Esophagus (tissue), 2 donors: ENCODE data around the gene DNAJC13. TPM values are rescaled to one million over a fixed set of nuclear protein-coding genes. Genes with fewer than 3 reads are reported as not detected.

Source experiments
- H3K27ac ChIP-seq, 2 donors: one replicate each; pipeline ENCODE4 v1.5.1; 2013; ENCODE audit warnings: low read depth in 2 of 2, mild to moderate bottlenecking in 2 of 2, inconsistent platforms in 1 of 2, low read length in 1 of 2, moderate library complexity in 1 of 2
- H3K27me3 ChIP-seq, 2 donors: one replicate each; pipeline ENCODE4 v1.6.1; 2013; ENCODE audit warnings: low read length in 2 of 2, control low read depth in 1 of 2, mild to moderate bottlenecking in 1 of 2; ENCODE audit not compliant: insufficient read depth in 2 of 2, control insufficient read depth in 1 of 2
- H3K36me3 ChIP-seq, 2 donors: one replicate each; pipeline ENCODE4 v1.6.1; 2013; ENCODE audit warnings: low read length in 1 of 2; ENCODE audit not compliant: control insufficient read depth in 2 of 2, insufficient read depth in 2 of 2
- H3K4me1 ChIP-seq, 2 donors: one replicate each; pipeline ENCODE4 v1.6.1; 2013; ENCODE audit warnings: low read length in 1 of 2; ENCODE audit not compliant: control insufficient read depth in 2 of 2, insufficient read depth in 2 of 2
- H3K4me3 ChIP-seq, 2 donors: one replicate each; pipeline ENCODE4 v1.5.1; 2013; ENCODE audit warnings: low read length in 2 of 2, mild to moderate bottlenecking in 2 of 2, low read depth in 1 of 2, moderate library complexity in 1 of 2
- H3K9me3 ChIP-seq, 2 donors: one replicate each; pipeline ENCODE4 v1.6.1; 2013; ENCODE audit warnings: mild to moderate bottlenecking in 2 of 2, low read depth in 1 of 2, low read length in 1 of 2, moderate library complexity in 1 of 2; ENCODE audit not compliant: control insufficient read depth in 2 of 2, insufficient read depth in 1 of 2
- WGBS, 2 donors: extraction: QIAGEN DNeasy Blood & Tissue Kit; methylation state at CpG; one replicate each; pipeline ENCODE4 v1.1.7; 2013; 5-methylcytosine and 5-hydroxymethylcytosine counted together
- polyA plus RNA-seq, 2 donors: library from polyadenylated mRNA; stranded (reverse); fragments of 200-250 nt; gene quantifications; one replicate each; pipeline ENCODE4 v1.2.3, GENCODE V29; 2013
- donor health status: healthy with polysubstance abuse.
- donor health status: Bipolar disorder and iron deficiency.

DNAJC13 gene
- polyA plus RNA-seq, 2 donors: 5.9 to 7.4 TPM

DNA sequence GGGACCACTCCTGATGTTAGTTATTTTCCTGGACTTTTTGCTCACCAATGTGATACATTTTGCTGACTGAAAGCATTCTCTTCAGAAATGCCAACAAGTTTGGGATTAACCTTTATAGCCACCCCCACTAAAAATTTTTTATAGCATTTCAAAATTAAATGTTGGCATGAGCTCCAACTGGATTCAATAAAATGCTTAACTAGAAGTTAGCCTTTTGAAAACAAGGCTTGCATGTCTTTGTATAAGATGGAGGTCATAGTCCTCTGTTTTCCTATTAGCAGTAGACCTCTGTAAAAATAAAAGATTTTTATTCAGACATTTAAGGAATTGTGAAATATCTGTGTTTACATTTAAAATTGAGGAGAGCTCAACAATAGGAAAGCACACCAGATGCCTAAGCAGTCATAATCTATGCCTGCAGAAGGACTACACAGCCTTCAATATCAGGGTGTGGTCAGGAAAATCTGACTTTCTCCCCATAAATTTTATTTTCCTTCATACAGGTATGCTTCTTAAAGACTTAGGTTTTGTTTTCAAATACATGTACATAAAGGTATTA, 87.2 kb downstream of the DNAJC13 start:
- no peak overlapping the region for H3K27ac ChIP-seq
- H3K36me3 ChIP-seq: peaks cover 5 to 13% of the 10 kb centered on the region in 2 donors

DNA sequence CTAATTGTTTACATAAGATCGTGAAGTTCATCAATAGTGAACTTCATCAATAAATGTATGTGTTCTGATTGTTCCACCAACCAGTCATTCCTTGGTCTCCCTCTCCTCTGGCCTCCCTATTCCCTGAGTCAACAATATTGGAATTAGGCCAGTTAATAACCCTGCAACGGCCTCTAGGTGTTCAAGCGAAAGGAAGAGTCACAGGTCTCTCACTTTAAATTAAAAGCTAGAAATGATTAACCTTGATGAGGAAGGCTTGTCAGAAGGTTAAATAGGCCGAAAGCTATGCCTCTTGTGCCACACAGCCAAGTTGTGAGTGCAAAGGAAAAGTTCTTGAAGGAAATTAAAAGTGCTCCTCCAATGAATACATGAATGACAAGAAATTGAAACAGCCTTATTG, 90.4 kb downstream of the DNAJC13 start:
- Histone ChIP-seq H3K27ac (no peak overlapping the region), H3K9me3 (no peaks in the 10 kb centered on the region), H3K4me1 (no peaks in the 10 kb centered on the region), H3K36me3 (peaks cover 4 to 5% of the 10 kb centered on the region in 2 donors), H3K27me3 (no peaks in the 10 kb centered on the region), H3K4me3 (no peak overlapping the region)
- 77 to 90% methylated on average over 4 of the region's 4 CpGs for WGBS, 2 donors

More for the DNA sequence above, 87.2 kb downstream of the DNAJC13 start:
- Histone ChIP-seq H3K4me1 (no peaks in the 10 kb centered on the region), H3K4me3 (no peak overlapping the region), H3K9me3 (no peaks in the 10 kb centered on the region), H3K27me3 (no peaks in the 10 kb centered on the region)

DNA sequence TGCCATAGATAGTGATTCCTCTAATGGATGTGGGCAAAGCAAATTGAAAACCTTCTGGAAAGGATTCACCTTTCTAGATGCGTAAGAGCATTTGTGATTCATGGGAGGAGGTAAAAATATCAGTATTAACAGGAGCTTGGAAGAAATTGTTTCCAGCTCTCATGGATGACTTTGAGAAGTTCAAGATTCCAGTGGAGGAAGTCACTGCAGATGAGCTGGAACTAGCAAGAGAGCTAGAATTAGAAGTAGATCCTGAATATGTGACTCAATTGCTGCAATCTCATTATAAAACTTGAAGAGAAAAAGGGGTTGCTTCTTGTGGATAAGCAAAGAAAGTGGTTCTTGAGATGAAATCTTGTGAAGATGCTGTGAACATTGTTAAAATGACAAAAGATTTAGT, 91.8 kb downstream of the DNAJC13 start:
- H3K4me1 ChIP-seq: no peaks in the 10 kb centered on the region
- no peaks in the 10 kb centered on the region for H3K9me3 ChIP-seq
- H3K27ac ChIP-seq: no peak overlapping the region
- no peaks in the 10 kb centered on the region for H3K27me3 ChIP-seq
- 96 to 100% methylated on average over 1 of the region's 1 CpG for WGBS, 2 donors
- H3K4me3 ChIP-seq: no peak overlapping the region
- H3K36me3 ChIP-seq: peaks cover 5 to 8% of the 10 kb centered on the region in 2 donors

DNA sequence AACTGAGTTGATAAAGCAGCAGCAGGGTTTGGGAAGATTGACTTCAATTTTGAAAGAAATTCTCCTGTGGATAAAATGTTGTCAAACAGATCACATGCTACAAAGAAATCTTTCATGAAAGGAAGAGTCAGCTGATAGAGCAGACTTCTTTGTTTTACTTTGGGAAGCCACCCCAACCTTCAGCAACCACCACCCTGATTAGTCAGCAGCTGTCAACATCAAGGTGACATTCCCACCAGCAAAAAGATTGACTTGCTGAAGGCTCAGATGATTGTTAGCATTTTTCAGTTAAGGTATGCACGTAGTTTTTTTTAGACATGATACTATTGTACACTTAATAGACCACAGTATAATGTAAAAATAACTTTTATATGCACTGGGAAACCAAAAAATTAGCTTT, 92.2 kb downstream of the DNAJC13 start:
- Histone ChIP-seq H3K4me1 (no peaks in the 10 kb centered on the region), H3K9me3 (no peaks in the 10 kb centered on the region), H3K27ac (no peak overlapping the region), H3K27me3 (no peaks in the 10 kb centered on the region), H3K36me3 (peaks cover 5 to 8% of the 10 kb centered on the region in 2 donors), H3K4me3 (no peak overlapping the region)
- WGBS, 2 donors: 91 to 93% methylated on average over 1 of the region's 1 CpG

DNA sequence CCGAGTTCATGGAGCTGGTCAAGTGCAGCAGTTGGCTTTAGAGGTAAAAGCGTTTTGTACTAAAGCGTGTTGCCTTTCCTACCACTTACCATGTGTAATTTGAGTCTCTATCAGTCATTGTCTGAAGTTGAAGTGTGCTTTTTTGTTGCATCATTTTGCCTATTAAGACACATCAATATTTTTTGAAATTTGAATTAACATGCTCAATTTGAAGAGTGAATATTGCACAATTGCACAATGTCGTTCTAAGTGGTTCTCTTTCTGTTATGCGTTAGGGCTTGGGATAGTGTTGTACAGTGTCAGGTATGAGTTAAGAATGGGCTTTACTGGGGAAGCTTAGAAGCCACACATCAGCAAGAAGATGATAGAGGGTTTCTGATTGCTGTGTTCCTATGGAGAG, 95.8 kb downstream of the DNAJC13 start:
- Histone ChIP-seq H3K36me3 (peaks cover 8 to 10% of the 10 kb centered on the region in 2 donors), H3K9me3 (no peaks in the 10 kb centered on the region), H3K27ac (no peak overlapping the region), H3K27me3 (no peaks in the 10 kb centered on the region), H3K4me1 (no peaks in the 10 kb centered on the region), H3K4me3 (no peak overlapping the region)
- 96 to 98% methylated on average over 5 of the region's 5 CpGs for WGBS, 2 donors

DNA sequence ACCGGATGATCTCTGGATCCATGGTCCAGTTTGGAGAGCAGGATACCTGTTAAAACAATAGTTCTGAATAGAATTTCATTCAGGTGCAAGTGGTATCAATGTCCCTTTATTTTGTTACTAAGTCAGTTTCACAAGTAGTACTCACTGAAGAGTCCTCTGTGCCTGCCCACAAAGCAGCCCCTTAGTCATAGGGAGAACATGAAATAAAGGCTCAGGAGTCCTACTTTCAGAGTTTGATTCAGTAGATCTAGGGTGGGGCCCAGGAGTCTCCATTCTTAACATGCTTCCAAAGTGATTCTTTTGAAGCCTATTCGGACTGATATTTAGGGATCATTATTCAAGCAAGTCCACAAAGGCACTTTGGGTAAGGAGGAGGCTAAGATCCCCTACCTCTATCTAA, 100.0 kb downstream of the DNAJC13 start:
- Histone ChIP-seq H3K36me3 (peaks cover 7 to 8% of the 10 kb centered on the region in 2 donors), H3K4me1 (no peaks in the 10 kb centered on the region), H3K27me3 (no peaks in the 10 kb centered on the region), H3K4me3 (no peak overlapping the region), H3K27ac (no peak overlapping the region), H3K9me3 (no peaks in the 10 kb centered on the region)
- WGBS, 2 donors: 87 to 92% methylated on average over 2 of the region's 2 CpGs

DNA sequence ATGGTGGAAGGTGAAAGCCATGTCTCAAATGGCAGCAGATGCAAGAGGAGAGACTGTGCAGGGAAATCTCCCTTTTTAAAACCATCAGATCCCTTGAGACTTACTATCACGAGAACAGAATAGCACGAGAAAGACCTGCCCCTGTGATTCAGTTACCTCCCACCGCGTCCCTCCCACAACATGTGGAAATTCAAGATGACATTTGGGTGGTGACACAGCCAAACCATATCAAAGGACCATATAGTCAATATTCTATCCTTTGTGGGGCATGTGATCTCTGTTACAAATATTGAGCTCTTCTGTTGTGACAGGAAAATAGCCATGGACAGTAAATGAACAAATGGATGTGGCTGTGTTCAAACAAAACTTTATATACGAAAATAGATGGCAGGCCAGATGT, 102.6 kb downstream of the DNAJC13 start:
- no peaks in the 10 kb centered on the region for H3K9me3 ChIP-seq
- H3K4me3 ChIP-seq: no peak overlapping the region
- WGBS, 2 donors: 89 to 90% methylated on average over 5 of the region's 5 CpGs
- H3K27ac ChIP-seq: no peak overlapping the region
- H3K27me3 ChIP-seq: no peaks in the 10 kb centered on the region
- peaks cover 2 to 5% of the 10 kb centered on the region in 2 donors for H3K36me3 ChIP-seq
- no peaks in the 10 kb centered on the region for H3K4me1 ChIP-seq

DNA sequence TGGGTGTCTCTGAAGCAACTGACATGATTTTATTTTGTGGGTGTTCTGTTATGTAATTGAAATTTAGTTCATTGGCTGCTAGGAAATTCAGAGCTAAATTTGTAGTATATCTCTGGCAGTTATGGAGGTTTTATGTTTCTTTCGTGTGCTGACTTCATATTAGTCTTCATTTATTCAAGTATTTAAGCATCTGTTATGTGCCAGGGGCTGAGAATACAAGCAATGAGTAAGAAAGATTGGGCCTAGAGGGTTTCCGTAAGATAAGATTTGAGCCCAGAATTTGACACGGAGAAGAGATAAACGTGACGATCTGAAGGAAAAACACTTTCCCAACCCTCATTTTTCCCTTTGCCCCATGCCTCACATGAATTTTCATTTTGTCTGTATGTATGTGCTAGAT, 104.6 kb downstream of the DNAJC13 start:
- H3K9me3 ChIP-seq: no peaks in the 10 kb centered on the region
- WGBS, 2 donors: 81 to 94% methylated on average over 5 of the region's 5 CpGs
- no peak overlapping the region for H3K4me3 ChIP-seq
- H3K27me3 ChIP-seq: no peaks in the 10 kb centered on the region
- no peak overlapping the region for H3K27ac ChIP-seq
- H3K4me1 ChIP-seq: no peaks in the 10 kb centered on the region
- H3K36me3 ChIP-seq: peaks cover 5% of the 10 kb centered on the region in 2 donors

DNA sequence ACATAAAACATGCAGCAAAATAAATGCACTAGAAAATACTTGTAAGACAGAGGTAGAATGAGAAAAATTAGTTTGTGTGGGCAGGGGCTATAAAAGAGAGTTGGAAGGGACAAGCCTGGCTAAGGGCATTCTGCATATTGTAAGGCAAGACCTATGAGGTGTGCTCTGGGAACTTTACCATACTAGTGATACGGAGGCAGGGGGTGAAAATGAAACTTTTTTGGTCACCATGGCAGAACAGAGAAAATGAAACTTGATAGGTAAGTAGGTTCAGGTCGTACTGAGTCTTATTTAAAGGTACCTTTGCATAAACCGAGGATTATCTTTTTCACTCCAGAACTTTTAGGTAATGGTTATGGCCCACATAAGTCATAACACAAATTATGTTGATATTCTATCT, 105.1 kb downstream of the DNAJC13 start:
- no peaks in the 10 kb centered on the region for H3K4me1 ChIP-seq
- no peak overlapping the region for H3K4me3 ChIP-seq
- H3K36me3 ChIP-seq: peaks cover 3 to 5% of the 10 kb centered on the region in 2 donors
- no peak overlapping the region for H3K27ac ChIP-seq
- 72 to 79% methylated on average over 3 of the region's 3 CpGs for WGBS, 2 donors
- no peaks in the 10 kb centered on the region for H3K9me3 ChIP-seq
- no peaks in the 10 kb centered on the region for H3K27me3 ChIP-seq

DNA sequence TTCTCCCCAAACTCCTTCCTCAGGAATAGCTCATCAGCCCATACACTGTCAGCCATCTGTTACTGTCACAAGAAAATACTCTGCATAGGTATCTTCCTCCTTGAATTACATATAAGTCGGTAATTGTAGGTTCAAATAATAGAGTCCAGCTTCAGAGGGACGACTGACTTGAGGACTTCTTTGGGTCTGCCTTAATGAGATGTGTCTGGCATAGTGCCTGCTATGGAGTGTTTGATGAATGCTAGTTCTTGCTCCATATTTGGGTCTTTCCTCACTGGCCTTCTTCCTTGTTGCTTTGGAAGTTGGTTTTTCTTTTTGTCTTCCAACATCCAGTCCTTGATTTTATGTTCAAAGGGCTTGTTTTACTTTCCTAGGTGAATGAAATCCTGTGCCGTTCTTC, 113.3 kb downstream of the DNAJC13 start:
- Histone ChIP-seq H3K4me1 (no peaks in the 10 kb centered on the region), H3K27ac (no peak overlapping the region), H3K36me3 (peaks cover 14% of the 10 kb centered on the region in 2 donors), H3K4me3 (no peak overlapping the region), H3K9me3 (no peaks in the 10 kb centered on the region), H3K27me3 (no peaks in the 10 kb centered on the region)
- 87 to 88% methylated on average over 3 of the region's 3 CpGs for WGBS, 2 donors
